Limb (tissue), 2 donors: ENCODE results near the gene CLEC4G.

Experiments used
- DNase-seq, 2 donors: peaks; one replicate each; pipeline ENCODE4 v3.0.0-alpha.2; 2016; ENCODE audit errors: extremely low spot score in 2 of 2

The CLEC4G gene

DNA sequence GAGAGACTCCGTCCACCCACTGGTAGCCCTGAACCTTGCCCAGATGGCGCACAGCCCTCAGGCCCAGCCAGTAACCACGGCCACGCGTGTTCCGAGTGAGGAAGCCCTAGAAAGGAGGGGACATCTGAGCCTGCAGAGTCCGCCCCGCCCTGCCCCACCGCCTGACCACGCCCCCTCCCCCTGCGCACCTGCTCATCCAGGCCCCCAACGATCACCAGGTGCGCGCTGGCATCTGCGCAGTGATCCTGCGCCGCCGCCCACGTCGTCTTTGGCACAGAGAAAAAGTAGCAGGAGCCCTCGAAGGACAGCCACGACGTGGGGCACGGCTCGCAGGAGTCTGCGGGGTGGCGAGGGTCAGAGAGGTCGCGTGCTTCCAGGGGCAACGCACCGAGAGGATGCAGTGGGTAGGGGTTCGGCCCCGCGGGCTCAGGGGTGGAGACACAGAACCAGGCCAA is 2.1 kb downstream of the CLEC4G start:
- DNase-seq: no peak

- no peak for DNase-seq
Observed at GRCh38 chr19:7729211-7729610, 2.7 kb downstream of the CLEC4G start.

DNA sequence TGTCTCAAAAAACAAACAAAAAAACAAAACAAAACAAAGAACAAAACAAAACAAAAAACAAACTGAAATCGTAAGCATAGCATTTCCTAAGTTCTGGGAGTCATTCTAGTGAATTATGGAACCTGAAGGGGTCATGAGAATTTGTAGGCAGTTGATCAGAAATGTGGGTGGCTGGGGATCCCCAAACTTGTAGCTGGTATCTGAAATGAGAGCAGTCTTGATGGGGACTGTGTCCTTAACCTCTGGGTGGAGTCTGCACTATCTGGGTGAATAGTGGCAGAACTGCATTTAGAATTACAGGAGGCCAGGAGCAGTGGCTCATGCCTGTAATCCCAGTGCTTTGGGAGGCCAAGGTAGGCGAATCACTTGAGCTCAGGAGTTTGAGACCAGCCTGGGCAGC is 6.1 kb downstream of the CLEC4G start:
- no peak for DNase-seq

DNA sequence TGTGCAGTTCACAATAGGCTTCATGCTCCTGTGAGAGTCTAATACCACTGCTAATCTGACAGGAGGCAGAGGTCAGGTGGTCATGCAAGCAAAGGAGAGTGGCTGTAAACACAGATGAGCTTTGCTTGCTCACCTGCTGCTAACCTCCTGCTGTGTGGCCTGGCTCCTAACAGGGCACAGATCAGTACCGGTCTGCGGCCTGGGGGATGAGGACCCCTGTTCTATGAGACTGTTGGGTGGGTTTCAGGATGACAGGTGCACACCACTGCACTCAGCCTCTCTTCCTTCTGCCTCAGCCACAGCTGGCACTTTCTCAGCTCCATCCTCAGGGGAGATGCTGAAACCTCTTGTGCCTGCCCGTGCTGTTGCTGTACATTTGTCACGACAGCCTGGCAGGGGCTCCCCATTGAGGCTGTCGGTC is 9.7 kb downstream of the CLEC4G start:
- DNase-seq: no peak

DNA sequence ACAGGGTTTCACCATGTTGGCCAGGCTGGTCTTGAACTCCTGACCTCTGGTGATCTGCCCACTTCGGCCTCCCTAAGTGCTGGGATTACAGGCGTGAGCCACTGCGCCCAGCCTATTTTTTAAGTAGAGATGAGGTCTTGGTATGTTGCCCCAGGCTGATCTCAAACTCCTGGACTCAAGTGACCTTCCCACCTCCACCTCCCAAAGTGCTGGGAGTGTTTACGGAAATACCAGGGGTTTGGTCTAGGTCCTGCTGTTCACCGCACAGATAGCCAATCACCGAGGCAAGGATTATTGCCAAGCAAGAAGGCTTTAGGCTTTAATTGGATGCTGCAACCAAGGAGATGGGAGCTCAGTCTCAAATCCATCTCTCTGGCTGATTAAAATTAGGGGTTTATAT is 11.6 kb downstream of the CLEC4G start:
- DNase-seq: no peak

DNA sequence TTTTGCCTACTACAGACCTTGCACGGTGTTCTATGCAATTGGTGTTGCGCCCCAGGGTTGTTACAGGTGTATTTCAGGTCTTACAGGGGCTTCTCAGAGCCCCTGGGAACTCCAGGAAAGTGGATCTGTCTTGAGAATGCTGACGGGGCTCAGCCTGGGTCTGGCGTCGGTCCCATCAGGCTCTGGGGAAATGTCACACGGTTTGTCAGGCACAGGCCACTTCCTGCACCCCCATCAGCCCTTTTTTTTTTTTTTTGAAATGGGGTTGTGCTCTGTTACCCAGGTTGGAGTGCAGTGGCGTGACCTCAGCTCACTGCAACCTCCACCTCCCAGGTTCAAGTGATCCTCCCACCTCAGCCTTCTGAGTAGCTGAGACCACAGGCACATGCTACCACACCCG is 13.2 kb downstream of the CLEC4G start:
- no peak for DNase-seq

DNA sequence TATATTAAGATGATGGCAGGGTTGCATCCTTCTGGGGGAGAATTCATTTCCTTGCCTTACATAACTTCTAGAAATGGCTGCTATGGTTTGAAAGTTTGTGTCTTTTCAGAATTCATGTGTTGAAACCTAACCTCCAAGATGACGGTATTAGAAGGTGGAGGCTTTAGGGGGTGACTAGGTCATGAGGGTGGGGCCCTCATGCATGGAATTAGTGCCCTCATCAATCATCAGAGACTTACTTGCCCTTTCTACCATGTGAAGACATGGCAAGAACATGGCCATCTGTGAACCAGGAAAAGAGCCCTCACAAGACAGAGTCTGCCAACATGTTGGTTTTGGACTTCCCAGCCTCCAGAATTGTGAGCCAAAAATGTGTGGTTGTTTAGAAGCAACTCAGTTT is 15.1 kb downstream of the CLEC4G start:
- DNase-seq: no peak

DNA sequence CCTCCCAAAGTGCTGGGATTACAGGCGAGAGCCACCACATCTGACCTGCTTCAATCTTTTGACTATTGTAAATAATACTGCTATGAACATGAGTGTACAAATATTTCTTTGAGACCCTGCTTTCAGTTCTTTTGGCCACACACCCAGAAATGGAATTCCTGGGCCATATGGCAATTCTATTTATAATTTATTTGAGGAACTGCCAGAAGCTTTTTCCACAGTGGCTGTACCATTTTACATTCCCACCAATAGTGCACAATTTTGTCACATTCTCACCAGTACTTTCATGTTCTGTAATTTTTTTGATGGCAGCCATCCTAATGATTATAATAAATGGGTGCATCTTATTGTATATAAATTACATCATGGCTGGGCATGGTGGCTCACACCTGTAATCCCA is 16.2 kb downstream of the CLEC4G start:
- no peak for DNase-seq

GRCh38 chr19:7710616-7711015 is 21.3 kb downstream of the CLEC4G start:
- no peak for DNase-seq

GRCh38 chr19:7709932-7710460 is 21.9 kb downstream of the CLEC4G start:
- no peak for DNase-seq

GRCh38 chr19:7706955-7707456 is 24.9 kb downstream of the CLEC4G start:
- no peak for DNase-seq

- no peak for DNase-seq
Observed at GRCh38 chr19:7706188-7706954, 25.5 kb downstream of the CLEC4G start.

DNA sequence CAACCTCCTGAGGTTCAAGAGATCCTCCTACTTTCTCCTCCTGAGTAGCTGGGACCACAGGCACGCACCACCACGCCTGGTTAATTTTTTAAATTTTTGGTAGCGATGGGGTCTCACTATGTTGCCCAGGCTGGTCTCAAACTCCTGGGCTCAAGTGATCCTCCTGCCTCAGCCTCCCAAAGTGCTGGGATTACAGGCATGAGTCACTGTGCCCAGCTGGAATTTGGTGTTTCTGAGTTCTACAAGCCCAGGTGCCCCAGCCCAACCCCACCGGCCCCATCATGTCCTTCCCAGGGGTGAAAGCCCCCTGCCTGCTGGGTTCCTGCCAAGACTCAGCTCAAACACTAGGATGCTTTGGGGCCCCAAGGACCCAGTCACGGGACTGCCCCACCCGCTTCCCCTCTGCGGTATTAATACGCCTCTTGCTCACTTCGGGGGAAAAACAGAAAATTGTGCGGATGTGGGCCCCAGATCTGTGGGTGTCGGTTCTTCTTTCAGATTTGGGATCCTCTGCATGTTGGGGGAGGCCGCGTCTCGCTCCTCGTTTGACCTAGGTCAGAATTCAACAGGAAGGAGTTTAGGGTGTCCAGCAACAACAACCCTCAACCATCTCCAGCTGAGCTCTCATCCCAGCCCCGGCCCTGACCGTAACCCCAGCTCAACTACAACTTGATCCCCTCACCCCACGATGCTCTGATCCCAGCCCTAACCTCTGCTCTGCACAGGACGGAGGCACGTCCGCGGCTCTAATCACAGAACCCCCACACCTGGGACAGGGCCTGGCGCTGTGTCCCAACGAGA is 26.3 kb downstream of the CLEC4G start:
- DNase-seq: no peak

GRCh38 chr19:7704280-7705060 is 27.4 kb downstream of the CLEC4G start:
- no peak for DNase-seq

DNA sequence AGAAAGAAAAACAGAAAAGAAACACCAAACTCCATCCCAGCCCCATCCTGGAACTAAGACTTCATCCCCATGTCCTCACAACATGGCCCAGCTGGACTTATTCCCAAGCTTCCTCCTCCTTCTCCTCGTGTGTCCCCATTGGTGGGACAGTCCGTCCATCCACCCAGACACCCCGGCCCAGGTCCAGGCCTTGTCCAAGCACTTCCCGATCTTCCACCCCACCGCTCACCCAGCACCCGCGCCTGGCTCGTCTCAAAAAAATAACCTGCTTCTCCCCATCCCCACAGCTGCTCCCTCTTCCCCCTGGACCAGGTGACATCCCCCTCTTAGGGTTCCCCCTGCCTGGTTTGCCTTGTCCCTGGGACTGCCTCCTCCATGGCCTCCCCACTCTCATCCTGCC is 28.6 kb downstream of the CLEC4G start:
- DNase-seq: no peak

GRCh38 chr19:7701654-7702457 is 30.1 kb downstream of the CLEC4G start, which contains the start of gene FCER2:
FCER2 (minus strand) TSS chr19:7702131; CDS start chr19:7699760, 2,371 bp downstream.
- no peak for DNase-seq

DNA sequence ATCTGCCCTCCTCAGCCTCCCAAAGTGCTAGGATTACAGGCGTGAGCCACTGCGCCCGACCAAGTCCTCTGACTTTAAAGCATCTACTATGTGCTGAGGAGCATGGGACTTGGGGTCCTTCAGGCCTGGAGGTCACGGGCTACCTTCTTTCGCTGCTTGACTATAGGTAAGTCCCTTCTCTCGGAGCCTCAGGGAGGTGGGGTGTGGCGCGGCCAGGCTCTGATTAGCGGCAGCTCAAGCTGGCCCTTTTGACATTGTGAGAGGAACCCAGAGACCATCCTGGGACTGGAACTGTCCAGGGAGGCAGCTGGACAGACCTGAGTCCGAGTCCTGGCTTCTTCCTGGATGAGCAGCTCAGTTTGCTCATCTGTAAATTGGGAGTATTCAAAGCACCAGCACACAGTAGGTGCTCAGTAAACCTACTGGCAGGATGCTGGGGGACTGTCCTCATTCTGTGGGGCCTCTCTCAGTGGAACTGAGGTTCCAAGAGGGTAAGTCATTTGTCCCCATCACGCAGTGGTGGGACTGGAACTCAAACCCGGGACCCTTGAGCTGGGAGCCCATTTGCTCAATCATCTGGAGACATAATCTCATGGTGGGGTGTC is 30.8 kb downstream of the CLEC4G start:
- DNase-seq: no peak

- DNase-seq: no peak
Observed at GRCh38 chr19:7699417-7700401, 32.2 kb downstream of the CLEC4G start.

DNA sequence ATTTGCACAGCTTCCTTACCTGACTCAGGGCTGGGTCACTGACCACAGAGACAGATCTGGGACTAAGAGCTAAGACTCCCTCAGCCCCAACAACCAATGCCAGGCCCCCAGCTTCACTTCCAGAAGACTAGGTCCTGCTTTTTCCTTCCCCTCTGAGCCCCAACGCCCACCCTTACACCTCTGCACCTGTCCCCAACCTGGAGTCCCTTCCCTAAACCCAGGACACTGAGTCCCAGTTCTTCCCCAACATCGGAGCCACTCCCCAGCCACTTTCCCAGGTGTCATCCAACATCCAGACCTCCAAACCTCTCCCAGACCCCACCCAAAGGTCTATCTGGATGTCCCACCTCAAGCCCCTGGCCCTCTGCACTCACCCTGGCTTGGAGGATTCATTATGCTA is 32.9 kb downstream of the CLEC4G start:
- no peak for DNase-seq
